GM21576 (cell line): ENCODE data around the gene GABRR1.
"Not testable (repeated sequence)": the region's sequence is repeated elsewhere in the genome, so short reads cannot be mapped to it uniquely, and the experiment has no call there.

Experiments
- ATAC-seq: cut with Tn5 transposase; IDR thresholded peaks from one replicate; pipeline ENCODE4 v1.9.1; 2021; ENCODE audit warnings: mild to moderate bottlenecking, moderate library complexity; ENCODE audit not compliant: unreplicated experiment

Gene GABRR1

GRCh38 chr6:89161326-89162046, 55.7 kb downstream of the GABRR1 start:
- no peak for ATAC-seq

- ATAC-seq, result no peak
Measured at GRCh38 chr6:89160331-89161092, 56.6 kb downstream of the GABRR1 start.

- no peak for ATAC-seq
Measured at GRCh38 chr6:89154131-89154530, 63.0 kb downstream of the GABRR1 start.

- ATAC-seq, result no peak
Measured at GRCh38 chr6:89148016-89148750, 69.0 kb downstream of the GABRR1 start.

GRCh38 chr6:89146718-89147700, 70.1 kb downstream of the GABRR1 start:
- no peak for ATAC-seq

- ATAC-seq, result peak; percentile 64
Measured at GRCh38 chr6:89145956-89146717, 71.0 kb downstream of the GABRR1 start, which contains the start of gene PM20D2. TSS of gene PM20D2 (plus strand) at chr6:89146055. CDS start at chr6:89146145, 90 bp downstream.

GRCh38 chr6:89145091-89145955, 71.8 kb downstream of the GABRR1 start:
- peak; percentile 58 for ATAC-seq

GRCh38 chr6:89144354-89144906, 72.7 kb downstream of the GABRR1 start:
- ATAC-seq, result peak; percentile 40

GRCh38 chr6:89140347-89141156, 76.6 kb downstream of the GABRR1 start:
- no peak for ATAC-seq

- ATAC-seq, result no peak
Measured at GRCh38 chr6:89139509-89140346, 77.4 kb downstream of the GABRR1 start.

- ATAC-seq, result no peak
Measured at GRCh38 chr6:89138173-89138572, 79.0 kb downstream of the GABRR1 start.

GRCh38 chr6:89134723-89135122, 82.4 kb downstream of the GABRR1 start:
- no peak for ATAC-seq

- no peak for ATAC-seq
Measured at GRCh38 chr6:89133981-89134380, 83.2 kb downstream of the GABRR1 start.

- no peak for ATAC-seq
Measured at GRCh38 chr6:89132057-89132456, 85.1 kb downstream of the GABRR1 start.

GRCh38 chr6:89131599-89131998, 85.6 kb downstream of the GABRR1 start:
- ATAC-seq, result no peak

- not testable (repeated sequence) for ATAC-seq
Measured at GRCh38 chr6:89128256-89128671, 88.9 kb downstream of the GABRR1 start.
